ENCODE data around the gene CCDC116. TPM values are rescaled to one million over a fixed set of nuclear protein-coding genes. Genes with fewer than 3 reads are reported as not detected.
"Not testable (repeated sequence)": the region's sequence is repeated elsewhere in the genome, so short reads cannot be mapped to it uniquely, and the experiment has no call there.

The CCDC116 gene
- total RNA-seq, 1 donor from 2014 or later, result 0.17 TPM

- DNase-seq, result no peak
These were observed 371 bp downstream of the CCDC116 start for GRCh38 chr22:21632931-21633330.

- DNase-seq, result no peak
These were observed 921 bp downstream of the CCDC116 start for GRCh38 chr22:21633481-21633880.

- no peak for DNase-seq
These were observed 1.5 kb downstream of the CCDC116 start for GRCh38 chr22:21634081-21634480.

GRCh38 chr22:21634844-21635243 is 2.3 kb downstream of the CCDC116 start:
- DNase-seq, result no peak

GRCh38 chr22:21635771-21636510 is 3.4 kb downstream of the CCDC116 start:
- DNase-seq, result no peak

- DNase-seq, result no peak
These were observed 4.2 kb downstream of the CCDC116 start for GRCh38 chr22:21636629-21637218.

- DNase-seq, result not testable (repeated sequence)
These were observed 4.9 kb downstream of the CCDC116 start for GRCh38 chr22:21637450-21637849.

- DNase-seq, result no peak
These were observed 6.8 kb downstream of the CCDC116 start for GRCh38 chr22:21639359-21639758.

- DNase-seq, result no peak
These were observed 8.2 kb downstream of the CCDC116 start for GRCh38 chr22:21640810-21641209.

- DNase-seq, result peak; percentile 79
These were observed 8.8 kb downstream of the CCDC116 start for GRCh38 chr22:21641417-21641788.

GRCh38 chr22:21641789-21642583 is 9.4 kb downstream of the CCDC116 start, which contains the start of gene SDF2L1:
TSS of gene SDF2L1 (plus strand) at chr22:21642302. CDS start at chr22:21642337, 35 bp downstream.
- DNase-seq, result peak; percentile 99

GRCh38 chr22:21642584-21643448 is 10.3 kb downstream of the CCDC116 start:
- DNase-seq, result peak; percentile 70

- DNase-seq, result no peak
These were observed 11.2 kb downstream of the CCDC116 start for GRCh38 chr22:21643533-21644357.

GRCh38 chr22:21645513-21645912 is 13.0 kb downstream of the CCDC116 start:
- not testable (repeated sequence) for DNase-seq

GRCh38 chr22:21646608-21647590 is 14.3 kb downstream of the CCDC116 start:
- DNase-seq, result peak; percentile 89

GRCh38 chr22:21650280-21650679 is 17.7 kb downstream of the CCDC116 start:
- no peak for DNase-seq

GRCh38 chr22:21650823-21651520 is 18.4 kb downstream of the CCDC116 start:
- no peak for DNase-seq

GRCh38 chr22:21651521-21652009 is 19.0 kb downstream of the CCDC116 start:
- no peak for DNase-seq

GRCh38 chr22:21652010-21652546 is 19.5 kb downstream of the CCDC116 start:
- peak; percentile 89 for DNase-seq

Data from dermis blood vessel endothelial cell (primary cell).